Suprapubic skin (tissue), 4 donors: ENCODE data around the gene MLF2.

Experiments
- EP300 ChIP-seq: sonication (generic); formaldehyde crosslinking; IDR thresholded peaks from one replicate; pipeline ENCODE4 v1.6.1; 2017; ENCODE audit warnings: antibody characterized with exemption
- POLR2A ChIP-seq, 2 donors: fragments of 450-650 bp; IDR thresholded peaks; one replicate each; pipeline ENCODE4 v1.6.1; 2017; ENCODE audit warnings: antibody characterized with exemption in 2 of 2, mild to moderate bottlenecking in 2 of 2, moderate library complexity in 2 of 2
- POLR2AphosphoS5 ChIP-seq, 3 donors: sonication (generic); formaldehyde crosslinking; IDR thresholded peaks; one replicate each; pipeline ENCODE4 v1.6.1; 2017; ENCODE audit warnings: antibody characterized with exemption in 3 of 3
- TF ChIP-seq, protein P1 (sequence below), 2 donors: fragments of 200-600 bp in 1 of 2; fragments of 450-650 bp in 1 of 2; sonication (generic) in 1 of 2; IDR thresholded peaks; one replicate each; pipeline ENCODE4 v1.5.1; 2016 to 2019; ENCODE audit warnings: antibody characterized with exemption in 2 of 2, mild to moderate bottlenecking in 1 of 2, moderate library complexity in 1 of 2

DNA sequence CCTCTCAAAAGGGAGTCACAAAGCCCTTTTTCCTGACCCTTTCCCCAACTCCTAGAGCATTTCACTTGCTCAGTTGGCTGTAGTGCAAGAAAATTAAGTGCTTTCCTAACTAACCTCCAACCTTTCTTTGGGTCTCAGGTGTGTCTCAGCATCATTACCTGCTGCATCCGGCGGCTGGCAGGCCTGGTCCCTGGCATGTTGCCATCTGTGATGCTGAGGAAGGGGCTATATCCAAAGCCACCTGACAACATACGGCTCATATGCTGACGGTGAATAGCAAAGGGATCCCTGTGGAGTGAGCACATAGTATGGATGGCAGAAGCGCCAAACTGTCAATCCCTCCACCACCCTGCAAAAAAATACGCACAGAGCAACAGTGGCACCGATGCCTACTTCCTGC is 1.2 kb downstream of the MLF2 start:
- TF ChIP-seq POLR2A (IDR thresholded peaks at IDR 0.05), result no peak
- TF ChIP-seq, protein P1, sequence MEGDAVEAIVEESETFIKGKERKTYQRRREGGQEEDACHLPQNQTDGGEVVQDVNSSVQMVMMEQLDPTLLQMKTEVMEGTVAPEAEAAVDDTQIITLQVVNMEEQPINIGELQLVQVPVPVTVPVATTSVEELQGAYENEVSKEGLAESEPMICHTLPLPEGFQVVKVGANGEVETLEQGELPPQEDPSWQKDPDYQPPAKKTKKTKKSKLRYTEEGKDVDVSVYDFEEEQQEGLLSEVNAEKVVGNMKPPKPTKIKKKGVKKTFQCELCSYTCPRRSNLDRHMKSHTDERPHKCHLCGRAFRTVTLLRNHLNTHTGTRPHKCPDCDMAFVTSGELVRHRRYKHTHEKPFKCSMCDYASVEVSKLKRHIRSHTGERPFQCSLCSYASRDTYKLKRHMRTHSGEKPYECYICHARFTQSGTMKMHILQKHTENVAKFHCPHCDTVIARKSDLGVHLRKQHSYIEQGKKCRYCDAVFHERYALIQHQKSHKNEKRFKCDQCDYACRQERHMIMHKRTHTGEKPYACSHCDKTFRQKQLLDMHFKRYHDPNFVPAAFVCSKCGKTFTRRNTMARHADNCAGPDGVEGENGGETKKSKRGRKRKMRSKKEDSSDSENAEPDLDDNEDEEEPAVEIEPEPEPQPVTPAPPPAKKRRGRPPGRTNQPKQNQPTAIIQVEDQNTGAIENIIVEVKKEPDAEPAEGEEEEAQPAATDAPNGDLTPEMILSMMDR (IDR thresholded peaks at IDR 0.05), result no peak
- no peak for TF ChIP-seq EP300
- no peak for TF ChIP-seq POLR2AphosphoS5 (IDR thresholded peaks at IDR 0.05)
